ENCODE data around the gene DGKI. TPM values are rescaled to one million over a fixed set of nuclear protein-coding genes. Genes with fewer than 3 reads are reported as not detected.

DGKI gene
- total and polyA plus RNA-seq, 2 donors (not counting 1 experiment from before 2014, with no cell fraction given), result not detected

DNA sequence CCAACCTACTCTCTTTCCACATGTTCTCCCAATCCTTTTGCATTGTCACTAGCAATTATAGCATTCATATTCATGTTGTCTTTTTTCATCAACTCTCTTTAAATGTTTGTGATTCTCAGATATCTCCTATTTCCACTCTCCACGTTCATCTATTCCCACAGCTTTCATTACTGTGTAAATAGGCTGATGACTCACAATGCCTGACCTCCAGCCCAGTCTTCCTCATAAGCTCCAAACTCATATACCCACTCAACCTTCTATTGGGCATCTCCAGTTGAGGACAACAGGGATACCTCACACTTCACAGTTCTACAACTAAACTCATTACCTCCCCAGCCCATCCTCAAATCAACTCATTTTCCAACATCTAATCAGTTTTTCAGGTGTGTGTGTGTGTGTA, 194.1 kb downstream of the DGKI start:
- Mint-ChIP-seq H3K4me1 (no peaks in the 10 kb centered on the region), H3K4me3 (no peak overlapping the region), H3K27ac (no peak overlapping the region), H3K9me3 (ENCODE audit: insufficient read depth) (no peaks in the 10 kb centered on the region), H3K27me3 (peaks cover 7% of the 10 kb centered on the region)
- CTCF ChIA-PET, result no interaction called here
- POLR2A ChIA-PET, result no interaction called here
- no peaks in the 10 kb centered on the region for H3K9me3 ChIP-seq (ENCODE audit: control extremely low read depth in 1 of 3, control insufficient read depth in 2 of 3, insufficient read depth in 1 of 3, low read length in 2 of 3)
- whole genome bisulfite sequencing (ENCODE audit: insufficient coverage), result 40% methylated on average over 1 of the region's 1 CpG
- H4K20me1 ChIP-seq (ENCODE audit: control insufficient read depth, insufficient read depth, low read length, poor library complexity, severe bottlenecking), result no peaks in the 10 kb centered on the region
- no peak overlapping the region for H3K4me3 ChIP-seq (ENCODE audit: control extremely low read depth in 1 of 5, extremely low read depth in 1 of 5, insufficient read depth in 1 of 5, low read depth in 2 of 5, low read length in 4 of 5)
- no peak overlapping the region for H3K4me2 ChIP-seq (replicated peaks; ENCODE audit: low read depth, low read length, poor library complexity, severe bottlenecking)
- DNase-seq, result no peak
- H3K36me3 ChIP-seq (replicated peaks in 1 of 2; ENCODE audit: control extremely low read depth in 1 of 2, control insufficient read depth in 1 of 2, extremely low read depth in 1 of 2, insufficient read depth in 2 of 2, low read length in 1 of 2), result no peaks in the 10 kb centered on the region
- intact Hi-C loops (cut with micrococcal nuclease), result no loop called here
- H3K27ac ChIP-seq (ENCODE audit: low read length in 2 of 2), result no peak overlapping the region
- H2AFZ ChIP-seq (ENCODE audit: insufficient read depth, low read depth, low read length, poor library complexity, severe bottlenecking), result no peak overlapping the region
- ATAC-seq (ENCODE audit: low read depth), result no peak
- no peaks in the 10 kb centered on the region for H3K79me2 ChIP-seq (ENCODE audit: control insufficient read depth, insufficient read depth, low read length)
- TF ChIP-seq, protein P1, sequence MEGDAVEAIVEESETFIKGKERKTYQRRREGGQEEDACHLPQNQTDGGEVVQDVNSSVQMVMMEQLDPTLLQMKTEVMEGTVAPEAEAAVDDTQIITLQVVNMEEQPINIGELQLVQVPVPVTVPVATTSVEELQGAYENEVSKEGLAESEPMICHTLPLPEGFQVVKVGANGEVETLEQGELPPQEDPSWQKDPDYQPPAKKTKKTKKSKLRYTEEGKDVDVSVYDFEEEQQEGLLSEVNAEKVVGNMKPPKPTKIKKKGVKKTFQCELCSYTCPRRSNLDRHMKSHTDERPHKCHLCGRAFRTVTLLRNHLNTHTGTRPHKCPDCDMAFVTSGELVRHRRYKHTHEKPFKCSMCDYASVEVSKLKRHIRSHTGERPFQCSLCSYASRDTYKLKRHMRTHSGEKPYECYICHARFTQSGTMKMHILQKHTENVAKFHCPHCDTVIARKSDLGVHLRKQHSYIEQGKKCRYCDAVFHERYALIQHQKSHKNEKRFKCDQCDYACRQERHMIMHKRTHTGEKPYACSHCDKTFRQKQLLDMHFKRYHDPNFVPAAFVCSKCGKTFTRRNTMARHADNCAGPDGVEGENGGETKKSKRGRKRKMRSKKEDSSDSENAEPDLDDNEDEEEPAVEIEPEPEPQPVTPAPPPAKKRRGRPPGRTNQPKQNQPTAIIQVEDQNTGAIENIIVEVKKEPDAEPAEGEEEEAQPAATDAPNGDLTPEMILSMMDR (IDR thresholded peaks at IDR 0.05), result no peak
- TF ChIP-seq EZH2 (IDR thresholded peaks at IDR 0.05; ENCODE audit: borderline replicate concordance, insufficient read depth, low read depth, low read length, poor library complexity, severe bottlenecking), result no peak
- no peaks in the 10 kb centered on the region for H3K4me1 ChIP-seq (ENCODE audit: control insufficient read depth in 2 of 2, insufficient read depth in 2 of 2, low read length in 2 of 2)
- no peak overlapping the region for H3K9ac ChIP-seq (ENCODE audit: low read length)
- H3K27me3 ChIP-seq (replicated peaks in 1 of 4; ENCODE audit: control extremely low read depth in 1 of 4, control insufficient read depth in 3 of 4, insufficient read depth in 4 of 4, low read length in 3 of 4), result no peaks in the 10 kb centered on the region

DNA sequence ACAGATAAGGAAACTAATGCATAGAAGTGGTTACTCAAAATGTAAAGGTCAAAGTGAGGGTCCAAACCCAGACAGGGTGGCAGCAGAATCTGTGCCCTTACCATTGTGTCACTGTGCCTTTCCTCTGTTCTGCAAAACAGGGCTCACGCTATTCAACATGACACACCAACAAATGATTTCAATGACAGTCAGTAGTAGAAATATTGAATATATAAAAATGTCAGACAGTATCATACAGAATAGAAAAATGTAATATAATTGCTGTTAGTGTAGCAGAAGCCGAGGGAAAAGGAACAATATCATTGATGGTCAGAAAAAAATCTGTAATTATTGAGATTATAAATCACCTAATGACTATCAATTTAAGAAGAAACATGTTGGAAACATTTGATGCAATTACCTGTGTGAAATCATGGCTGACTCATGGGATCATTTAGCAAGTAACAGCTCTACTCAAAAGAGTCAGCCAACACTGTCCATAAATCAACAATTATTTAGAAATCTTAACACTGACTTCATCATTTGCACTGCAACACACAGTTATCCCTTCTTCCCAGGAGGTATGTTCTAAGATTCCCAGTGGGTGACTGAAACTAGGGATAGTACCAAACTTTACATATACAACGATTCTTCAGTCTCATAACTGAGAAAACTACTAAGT, 198.7 kb downstream of the DGKI start:
- TF ChIP-seq EZH2 (IDR thresholded peaks at IDR 0.05; ENCODE audit: borderline replicate concordance, insufficient read depth, low read depth, low read length, poor library complexity, severe bottlenecking), result no peak
- TF ChIP-seq, protein P1 (IDR thresholded peaks at IDR 0.05), result no peak
- Histone ChIP-seq H3K79me2 (ENCODE audit: control insufficient read depth, insufficient read depth, low read length) (no peaks in the 10 kb centered on the region), H3K27me3 (replicated peaks in 1 of 4; ENCODE audit: control extremely low read depth in 1 of 4, control insufficient read depth in 3 of 4, insufficient read depth in 4 of 4, low read length in 3 of 4) (no peaks in the 10 kb centered on the region), H4K20me1 (ENCODE audit: control insufficient read depth, insufficient read depth, low read length, poor library complexity, severe bottlenecking) (no peaks in the 10 kb centered on the region), H3K9me3 (ENCODE audit: control extremely low read depth in 1 of 3, control insufficient read depth in 2 of 3, insufficient read depth in 1 of 3, low read length in 2 of 3) (no peaks in the 10 kb centered on the region), H3K9ac (ENCODE audit: low read length) (no peak overlapping the region), H3K4me3 (ENCODE audit: control extremely low read depth in 1 of 5, extremely low read depth in 1 of 5, insufficient read depth in 1 of 5, low read depth in 2 of 5, low read length in 4 of 5) (no peak overlapping the region), H3K27ac (ENCODE audit: low read length in 2 of 2) (no peak overlapping the region), H3K4me2 (replicated peaks; ENCODE audit: low read depth, low read length, poor library complexity, severe bottlenecking) (no peak overlapping the region), H3K4me1 (ENCODE audit: control insufficient read depth in 2 of 2, insufficient read depth in 2 of 2, low read length in 2 of 2) (no peaks in the 10 kb centered on the region), H3K36me3 (replicated peaks in 1 of 2; ENCODE audit: control extremely low read depth in 1 of 2, control insufficient read depth in 1 of 2, extremely low read depth in 1 of 2, insufficient read depth in 2 of 2, low read length in 1 of 2) (no peaks in the 10 kb centered on the region), H2AFZ (ENCODE audit: insufficient read depth, low read depth, low read length, poor library complexity, severe bottlenecking) (no peak overlapping the region)
- no peak overlapping the region for H3K27ac Mint-ChIP-seq
- intact Hi-C loops (cut with micrococcal nuclease), result no loop called here
- DNase-seq, result no peak
- ChIA-PET POLR2A (no interaction called here), CTCF (no interaction called here)
- no peak overlapping the region for H3K4me3 Mint-ChIP-seq
- no peaks in the 10 kb centered on the region for H3K9me3 Mint-ChIP-seq (ENCODE audit: insufficient read depth)
- no peaks in the 10 kb centered on the region for H3K4me1 Mint-ChIP-seq
- no CpG with 5 or more reads among the region's 3 CpGs for WGBS (ENCODE audit: insufficient coverage)
- ATAC-seq (ENCODE audit: low read depth), result no peak
- H3K27me3 Mint-ChIP-seq, result peaks cover 5% of the 10 kb centered on the region

All from B cell (primary cell).